Measurements from ENCODE around the gene LAIR1.

LAIR1 gene

DNA sequence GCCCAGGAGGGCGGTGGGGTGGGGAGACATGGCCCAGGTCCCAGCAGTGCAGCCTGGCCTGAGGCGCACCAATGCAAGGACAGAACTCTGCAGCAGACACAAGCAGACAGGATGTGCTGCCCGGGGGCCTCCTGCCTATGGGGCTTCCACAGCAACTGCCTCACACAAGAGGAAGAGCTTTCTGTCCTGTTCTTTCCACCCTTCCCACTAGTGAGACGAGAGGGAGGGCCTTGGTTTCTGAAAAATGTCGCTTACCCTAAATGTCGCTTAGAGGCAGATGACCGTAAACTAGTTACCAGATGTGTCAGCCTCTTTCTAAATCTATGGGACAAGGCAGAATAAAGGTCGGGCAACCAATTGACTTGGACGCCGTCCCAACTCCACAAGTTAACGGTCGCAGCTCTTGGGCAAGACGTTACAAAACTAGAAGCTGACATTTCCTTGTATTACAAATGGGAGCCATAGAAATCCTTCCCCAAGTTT is at the start of gene LAIR1:
Gene LAIR1 (minus strand): TSS at position 157 of the 483 bp plus-strand sequence. CDS start 127 bp downstream, at position 30.
- Histone ChIP-seq H3K4me2 (peak within 1 kb of the TSS; percentile 85), H3K36me3 (peaks cover 12% of the 10 kb centered on the region), H4K20me1 (no peaks in the 10 kb centered on the region), H3K9ac (peak within 1 kb of the TSS; percentile 88), H3K27ac (peak within 1 kb of the TSS; percentile 94), H3K27me3 (no peaks in the 10 kb centered on the region), H3K9me3 (no peaks in the 10 kb centered on the region), H3K4me1 (peaks cover 84% of the 10 kb centered on the region), H3K4me3 (peak within 1 kb of the TSS; percentile 72)
- no peak for TF ChIP-seq Cebpa-rat (IDR thresholded peaks at IDR 0.05)

GRCh38 chr19:54414156-54414555 is 49.4 kb upstream of the LAIR1 start:
- no peak overlapping the region for H3K9ac ChIP-seq
- no peaks in the 10 kb centered on the region for H3K36me3 ChIP-seq
- peak overlapping the region; percentile 65 for H3K4me2 ChIP-seq
- H3K4me1 ChIP-seq: peaks cover 46% of the 10 kb centered on the region
- H4K20me1 ChIP-seq: no peaks in the 10 kb centered on the region
- peaks cover 22% of the 10 kb centered on the region for H3K27me3 ChIP-seq
- H3K4me3 ChIP-seq: no peak overlapping the region
- H3K27ac ChIP-seq: no peak overlapping the region
- TF ChIP-seq Cebpa-rat (IDR thresholded peaks at IDR 0.05): no peak
- H3K9me3 ChIP-seq: peaks cover 2% of the 10 kb centered on the region

GRCh38 chr19:54412877-54413276 is 48.1 kb upstream of the LAIR1 start:
- TF ChIP-seq Cebpa-rat (IDR thresholded peaks at IDR 0.05): no peak
- Histone ChIP-seq H3K27me3 (peaks cover 22% of the 10 kb centered on the region), H3K4me3 (no peak overlapping the region)

GRCh38 chr19:54411033-54411432 is 46.3 kb upstream of the LAIR1 start:
- peaks cover 15% of the 10 kb centered on the region for H3K4me1 ChIP-seq
- H3K4me2 ChIP-seq: no peak overlapping the region
- H4K20me1 ChIP-seq: no peaks in the 10 kb centered on the region
- H3K9me3 ChIP-seq: peaks cover 19% of the 10 kb centered on the region
- no peak for TF ChIP-seq Cebpa-rat (IDR thresholded peaks at IDR 0.05)
- no peaks in the 10 kb centered on the region for H3K36me3 ChIP-seq
- no peak overlapping the region for H3K27ac ChIP-seq
- no peak overlapping the region for H3K9ac ChIP-seq
- peaks cover 15% of the 10 kb centered on the region for H3K27me3 ChIP-seq
- no peak overlapping the region for H3K4me3 ChIP-seq

More at GRCh38 chr19:54412877-54413276, 48.1 kb upstream of the LAIR1 start:
- H3K36me3 ChIP-seq: no peaks in the 10 kb centered on the region
- peaks cover 11% of the 10 kb centered on the region for H3K9me3 ChIP-seq
- H4K20me1 ChIP-seq: no peaks in the 10 kb centered on the region
- H3K9ac ChIP-seq: no peak overlapping the region
- H3K4me1 ChIP-seq: peaks cover 33% of the 10 kb centered on the region
- no peak overlapping the region for H3K27ac ChIP-seq
- H3K4me2 ChIP-seq: no peak overlapping the region

- no peak for TF ChIP-seq Cebpa-rat (IDR thresholded peaks at IDR 0.05)
- no peaks in the 10 kb centered on the region for H4K20me1 ChIP-seq
- H3K4me2 ChIP-seq: no peak overlapping the region
These were observed 43.8 kb upstream of the LAIR1 start for GRCh38 chr19:54408456-54409026.

DNA sequence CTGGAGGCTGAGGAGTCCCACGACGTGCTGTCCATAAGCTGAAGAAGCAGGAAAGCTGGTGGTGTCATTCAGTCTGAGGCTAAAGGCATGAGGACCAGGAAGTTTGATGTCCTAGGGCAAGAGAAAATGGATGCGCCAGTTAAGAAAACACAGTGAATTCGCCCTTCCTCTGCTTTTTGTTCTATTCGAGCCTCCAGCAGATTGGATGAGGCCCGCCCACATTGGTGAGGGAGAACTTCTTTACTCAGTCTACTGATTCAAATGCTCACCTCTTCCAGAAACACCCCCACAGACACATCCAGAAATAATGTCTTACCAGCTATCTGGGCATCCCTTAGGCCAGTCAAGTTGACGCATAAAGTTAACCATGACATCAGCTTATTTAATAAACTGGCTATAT is 43.0 kb upstream of the LAIR1 start:
- Histone ChIP-seq H3K27ac (no peak overlapping the region), H3K4me2 (no peak overlapping the region), H3K4me3 (no peak overlapping the region), H3K9me3 (peaks cover 19% of the 10 kb centered on the region), H3K9ac (no peak overlapping the region), H3K36me3 (no peaks in the 10 kb centered on the region), H4K20me1 (no peaks in the 10 kb centered on the region), H3K4me1 (no peaks in the 10 kb centered on the region), H3K27me3 (no peaks in the 10 kb centered on the region)
- no peak for TF ChIP-seq Cebpa-rat (IDR thresholded peaks at IDR 0.05)

More at GRCh38 chr19:54408456-54409026, 43.8 kb upstream of the LAIR1 start:
- Histone ChIP-seq H3K27me3 (no peaks in the 10 kb centered on the region), H3K4me1 (no peaks in the 10 kb centered on the region), H3K9me3 (peaks cover 19% of the 10 kb centered on the region), H3K4me3 (no peak overlapping the region), H3K36me3 (no peaks in the 10 kb centered on the region), H3K27ac (no peak overlapping the region), H3K9ac (no peak overlapping the region)

GRCh38 chr19:54405628-54406027 is 40.9 kb upstream of the LAIR1 start:
- H3K4me3 ChIP-seq: no peak overlapping the region
- no peaks in the 10 kb centered on the region for H3K27me3 ChIP-seq
- no peak overlapping the region for H3K9ac ChIP-seq
- H3K4me1 ChIP-seq: no peaks in the 10 kb centered on the region
- H3K4me2 ChIP-seq: no peak overlapping the region
- no peaks in the 10 kb centered on the region for H4K20me1 ChIP-seq
- no peaks in the 10 kb centered on the region for H3K36me3 ChIP-seq
- no peak for TF ChIP-seq Cebpa-rat (IDR thresholded peaks at IDR 0.05)
- peaks cover 19% of the 10 kb centered on the region for H3K9me3 ChIP-seq
- H3K27ac ChIP-seq: no peak overlapping the region

- H3K27me3 ChIP-seq: no peaks in the 10 kb centered on the region
- H3K36me3 ChIP-seq: no peaks in the 10 kb centered on the region
- no peaks in the 10 kb centered on the region for H3K4me1 ChIP-seq
- no peak overlapping the region for H3K9ac ChIP-seq
- no peaks in the 10 kb centered on the region for H4K20me1 ChIP-seq
- no peak for TF ChIP-seq Cebpa-rat (IDR thresholded peaks at IDR 0.05)
- peaks cover 10% of the 10 kb centered on the region for H3K9me3 ChIP-seq
- no peak overlapping the region for H3K27ac ChIP-seq
- no peak overlapping the region for H3K4me3 ChIP-seq
- H3K4me2 ChIP-seq: no peak overlapping the region
These were observed 38.3 kb upstream of the LAIR1 start for GRCh38 chr19:54403054-54403453.

DNA sequence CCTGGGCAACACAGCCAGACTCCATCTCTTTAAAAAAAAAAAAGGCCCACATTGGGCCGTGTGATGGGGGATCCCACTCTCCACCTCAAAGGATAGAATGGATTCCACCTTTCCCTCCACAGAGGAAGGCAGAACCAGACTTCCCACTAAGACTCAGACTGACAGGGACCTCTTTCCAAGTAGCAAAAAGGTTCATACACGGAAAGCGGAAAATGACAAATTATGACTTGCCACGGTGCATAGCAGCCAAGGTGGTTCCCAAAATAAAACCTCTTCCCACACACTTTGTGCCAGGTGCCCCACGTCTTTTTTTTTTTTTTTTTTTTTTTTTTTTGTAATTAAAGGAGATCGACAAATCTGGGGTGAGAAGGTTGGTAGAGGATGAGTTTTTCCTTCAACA is 36.2 kb upstream of the LAIR1 start:
- no peak overlapping the region for H3K4me3 ChIP-seq
- no peaks in the 10 kb centered on the region for H3K36me3 ChIP-seq
- H3K4me2 ChIP-seq: no peak overlapping the region
- no peak for TF ChIP-seq Cebpa-rat (IDR thresholded peaks at IDR 0.05)
- H3K9me3 ChIP-seq: no peaks in the 10 kb centered on the region
- H4K20me1 ChIP-seq: no peaks in the 10 kb centered on the region
- H3K4me1 ChIP-seq: no peaks in the 10 kb centered on the region
- no peaks in the 10 kb centered on the region for H3K27me3 ChIP-seq
- H3K9ac ChIP-seq: no peak overlapping the region
- no peak overlapping the region for H3K27ac ChIP-seq

GRCh38 chr19:54399189-54399588 is 34.5 kb upstream of the LAIR1 start:
- no peak overlapping the region for H3K9ac ChIP-seq
- no peak overlapping the region for H3K4me3 ChIP-seq
- TF ChIP-seq Cebpa-rat (IDR thresholded peaks at IDR 0.05): no peak
- H3K36me3 ChIP-seq: no peaks in the 10 kb centered on the region
- H3K4me2 ChIP-seq: no peak overlapping the region
- no peaks in the 10 kb centered on the region for H3K9me3 ChIP-seq
- H3K4me1 ChIP-seq: peaks cover 2% of the 10 kb centered on the region; the same call in 1 of the 2 replicates
- no peaks in the 10 kb centered on the region for H3K27me3 ChIP-seq
- no peaks in the 10 kb centered on the region for H4K20me1 ChIP-seq
- H3K27ac ChIP-seq: no peak overlapping the region
